GM10847 (cell line): ENCODE measurements around the gene NR5A1.

Experiments
- POLR2A ChIP-seq: IDR thresholded peaks from 2 replicates; pipeline ENCODE4 v1.6.1; 2011; ENCODE audit not compliant: insufficient read length; ENCODE audit errors: extremely low read depth

NR5A1 gene

DNA sequence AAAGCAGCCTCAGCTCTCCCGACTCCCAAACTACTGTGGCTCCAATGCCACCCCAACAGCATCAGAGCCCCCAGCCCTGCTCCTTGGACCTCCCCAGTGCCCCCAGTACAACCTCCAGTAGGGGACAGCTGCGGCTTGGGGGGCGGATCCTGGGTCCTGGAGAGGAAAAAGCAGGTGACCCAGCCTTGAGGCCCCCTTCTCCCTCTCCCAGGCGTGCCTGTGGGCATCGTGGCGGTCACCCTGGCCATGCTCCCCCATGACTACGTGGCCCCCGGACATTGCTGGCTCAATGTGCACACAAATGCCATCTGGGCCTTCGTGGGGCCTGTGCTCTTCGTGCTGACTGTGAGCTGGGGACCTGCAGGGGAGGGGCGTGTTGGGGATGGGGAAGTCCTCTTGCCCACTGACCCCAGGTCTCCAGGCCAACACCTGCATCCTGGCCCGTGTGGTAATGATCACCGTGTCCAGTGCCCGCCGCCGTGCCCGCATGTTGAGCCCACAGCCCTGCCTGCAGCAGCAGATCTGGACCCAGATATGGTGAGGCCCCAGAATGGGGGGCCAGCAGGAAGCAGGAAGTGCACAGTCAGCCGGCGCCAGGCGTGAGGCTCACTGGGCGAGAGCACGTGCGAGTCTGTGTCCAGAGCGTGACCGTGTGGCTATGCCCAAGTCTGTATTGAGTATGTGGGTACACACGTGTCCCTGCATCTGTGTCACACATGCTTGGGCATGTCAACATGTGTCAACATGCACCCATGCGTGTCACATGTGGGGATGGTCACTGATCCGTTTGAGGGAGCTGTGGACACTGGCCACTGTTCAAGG is 38.0 kb downstream of the NR5A1 start:
- no peak for TF ChIP-seq POLR2A

DNA sequence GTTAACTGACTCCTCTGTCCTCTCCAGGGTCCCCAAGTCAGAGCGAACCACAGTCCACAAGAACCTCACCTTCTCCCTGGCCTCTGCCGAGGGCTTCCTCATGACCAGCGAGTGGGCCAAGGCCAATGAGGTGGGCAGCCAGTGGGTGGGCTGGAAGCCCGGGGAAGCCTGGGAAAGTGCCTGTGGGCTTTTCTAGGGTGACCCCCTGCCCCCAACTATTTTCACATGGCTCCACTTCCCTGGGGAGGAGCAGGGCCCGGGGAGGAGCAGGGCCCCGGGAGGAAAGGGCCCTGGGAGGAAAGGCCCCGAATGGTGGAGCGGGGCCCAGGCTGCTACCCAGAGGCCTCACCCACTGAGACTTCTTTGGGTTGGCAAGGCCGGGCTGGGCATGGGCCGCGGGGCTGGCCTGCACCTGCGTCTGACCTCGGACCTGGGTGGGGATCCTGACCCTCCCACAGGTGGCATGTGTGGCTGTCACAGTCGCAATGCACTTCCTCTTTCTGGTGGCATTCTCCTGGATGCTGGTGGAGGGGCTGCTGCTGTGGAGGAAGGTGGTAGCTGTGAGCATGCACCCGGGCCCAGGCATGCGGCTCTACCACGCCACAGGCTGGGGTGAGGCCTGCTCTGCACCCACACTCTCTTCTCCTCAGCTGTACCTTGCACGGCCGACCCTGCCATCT is 39.0 kb downstream of the NR5A1 start:
- no peak for TF ChIP-seq POLR2A

DNA sequence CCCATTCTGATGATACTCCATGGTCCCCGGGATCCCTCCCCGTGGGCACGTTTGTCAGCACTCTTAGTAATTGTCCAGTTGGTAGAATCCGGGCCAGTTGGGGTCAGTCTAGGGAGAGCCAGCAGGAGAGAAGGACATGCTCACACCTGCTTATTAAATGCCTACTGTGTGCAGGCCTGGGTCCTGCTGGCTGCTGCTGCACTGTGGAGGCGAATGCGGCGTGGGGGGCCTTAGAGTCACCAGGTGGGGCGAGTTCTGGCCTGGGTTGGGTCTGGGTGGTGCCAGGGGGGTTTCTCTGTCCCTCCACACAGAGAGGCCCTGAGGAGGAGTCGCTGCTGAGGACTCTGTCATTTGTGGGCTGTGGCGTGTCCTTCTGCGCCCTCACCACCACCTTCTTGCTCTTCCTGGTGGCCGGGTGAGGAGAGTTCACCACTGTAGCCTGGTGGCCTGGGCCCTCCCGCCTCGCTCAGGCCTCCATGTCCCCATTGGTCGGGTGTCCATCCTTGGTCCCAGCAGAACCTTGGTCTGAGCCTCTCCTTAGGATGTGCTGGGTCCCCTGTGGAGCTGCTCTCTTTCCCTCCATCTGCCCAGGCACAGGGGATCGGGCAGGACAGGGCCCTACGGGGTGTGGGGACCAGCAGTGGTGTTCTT is 39.7 kb downstream of the NR5A1 start:
- TF ChIP-seq POLR2A: no peak

DNA sequence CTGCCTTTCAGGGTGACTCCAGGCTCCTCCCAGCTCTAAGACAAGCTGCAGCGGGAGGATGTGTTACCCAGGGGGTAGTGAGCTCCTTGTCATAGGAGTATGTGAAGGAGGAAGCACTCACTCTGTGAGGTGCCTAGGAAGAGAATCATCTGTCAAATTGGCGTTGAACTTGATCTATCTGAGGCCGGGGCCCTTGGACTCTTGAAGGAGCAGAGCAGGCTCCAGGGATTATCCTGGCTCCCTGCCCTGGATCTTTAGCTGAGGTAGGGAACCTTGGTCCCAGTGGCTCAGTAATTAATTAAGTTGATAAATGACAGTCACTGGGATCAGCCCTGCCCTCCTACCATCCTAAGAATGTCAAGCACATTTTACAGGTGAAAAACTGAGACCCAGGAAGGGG is 41.5 kb downstream of the NR5A1 start:
- TF ChIP-seq POLR2A: no peak

DNA sequence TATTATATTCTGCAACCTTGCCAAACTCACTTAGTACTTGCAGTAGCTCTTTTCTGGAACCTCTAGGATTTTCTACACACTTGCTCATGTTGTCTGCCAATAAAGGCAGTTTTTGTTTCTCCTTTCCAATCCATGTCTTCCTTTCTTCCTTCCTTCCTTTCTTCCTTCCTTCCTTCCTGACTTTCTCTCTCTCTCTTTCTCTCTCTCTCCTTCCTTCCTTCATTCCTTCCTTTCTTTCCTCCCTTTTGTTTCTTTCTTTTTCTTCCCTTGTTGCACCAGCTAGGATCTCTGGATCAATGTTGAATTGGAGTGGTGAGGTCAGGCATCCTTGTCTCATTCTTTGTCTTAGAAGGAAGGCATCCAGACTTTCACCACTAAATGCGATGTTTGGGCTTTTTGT is 44.5 kb downstream of the NR5A1 start:
- TF ChIP-seq POLR2A: no peak

DNA sequence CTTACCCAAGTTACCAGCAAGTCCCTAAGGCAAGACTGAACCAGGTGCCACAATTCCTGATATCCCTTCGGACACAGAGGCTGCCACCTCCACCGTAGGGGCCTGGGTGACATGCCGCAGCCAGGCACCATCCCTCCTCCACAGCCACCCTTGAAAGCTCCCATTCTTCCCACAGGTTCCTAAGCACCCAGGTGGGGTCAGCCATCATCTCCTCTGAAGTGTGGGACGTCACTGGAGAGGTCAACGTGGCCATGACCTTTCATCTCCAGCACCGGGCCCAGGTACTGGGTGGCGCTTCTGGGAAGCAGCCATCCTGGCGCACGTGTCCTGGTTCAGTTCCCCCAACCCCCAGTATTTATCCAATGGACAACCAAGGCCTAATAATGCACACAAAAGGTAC is 48.8 kb downstream of the NR5A1 start:
- no peak for TF ChIP-seq POLR2A

DNA sequence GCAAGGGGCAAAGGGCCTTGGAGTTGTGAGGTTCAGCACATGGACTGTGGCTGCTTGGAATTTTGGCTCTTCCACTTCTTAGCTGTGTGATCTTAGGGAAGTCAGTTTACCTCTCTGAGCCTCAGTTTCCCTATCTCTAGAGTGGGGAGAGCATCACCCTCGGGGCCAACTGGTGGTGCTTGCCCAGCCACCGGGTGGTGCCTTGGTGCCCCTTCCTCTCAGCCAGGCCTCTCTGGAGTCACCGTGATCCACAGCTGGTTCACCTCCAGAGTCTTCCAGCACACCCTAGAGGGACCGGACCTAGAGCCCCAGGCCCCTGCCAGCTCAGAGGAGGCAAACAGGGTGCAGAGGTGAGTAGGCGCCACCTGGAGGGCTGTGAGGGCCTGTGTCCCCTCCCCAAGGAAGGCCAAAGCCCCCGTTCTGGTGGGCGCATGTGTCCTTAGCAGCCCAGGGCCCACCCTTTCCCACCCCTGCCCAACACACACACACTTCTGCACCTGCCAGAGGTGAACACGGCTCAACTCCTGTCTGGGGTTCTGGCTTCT is 49.2 kb downstream of the NR5A1 start:
- no peak for TF ChIP-seq POLR2A

DNA sequence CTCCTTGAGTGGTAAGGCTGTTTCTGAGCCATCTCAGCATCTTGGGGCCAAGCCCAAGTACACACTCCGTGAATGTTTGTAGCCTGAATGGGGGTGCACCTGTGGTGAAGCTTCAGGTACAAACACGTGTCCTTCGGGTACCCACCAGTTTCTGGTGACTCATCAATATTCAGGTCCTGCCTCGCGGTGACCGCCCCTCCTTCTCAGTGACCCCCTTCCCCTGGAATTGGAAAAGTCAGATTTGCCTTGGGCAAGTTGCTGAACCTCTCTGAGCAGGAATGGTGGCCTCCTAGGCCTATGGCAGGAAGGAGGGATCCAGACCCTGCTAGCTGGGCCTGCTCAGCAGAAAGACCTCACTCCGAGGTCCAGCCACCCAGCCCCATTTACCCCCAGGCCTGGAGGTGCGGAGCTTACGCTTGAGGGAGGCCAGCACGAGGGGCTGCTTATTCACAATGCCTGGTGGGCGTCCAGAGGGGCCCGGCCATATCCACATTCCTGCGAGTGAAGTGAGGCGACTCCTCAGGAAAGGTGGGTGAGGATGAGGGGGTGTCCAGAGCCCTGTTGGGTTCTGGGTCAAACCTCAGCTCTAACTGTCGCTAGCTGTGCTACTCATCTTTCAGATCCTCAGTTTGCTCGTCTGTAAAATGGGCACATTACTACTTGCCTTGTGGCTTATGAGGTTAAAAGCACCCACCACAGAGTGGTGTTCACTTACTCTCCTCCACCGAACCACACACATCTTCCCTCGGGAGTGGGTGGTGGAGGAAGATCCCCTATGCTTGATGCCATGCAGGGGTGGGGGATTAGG is 49.9 kb downstream of the NR5A1 start:
- TF ChIP-seq POLR2A: no peak

DNA sequence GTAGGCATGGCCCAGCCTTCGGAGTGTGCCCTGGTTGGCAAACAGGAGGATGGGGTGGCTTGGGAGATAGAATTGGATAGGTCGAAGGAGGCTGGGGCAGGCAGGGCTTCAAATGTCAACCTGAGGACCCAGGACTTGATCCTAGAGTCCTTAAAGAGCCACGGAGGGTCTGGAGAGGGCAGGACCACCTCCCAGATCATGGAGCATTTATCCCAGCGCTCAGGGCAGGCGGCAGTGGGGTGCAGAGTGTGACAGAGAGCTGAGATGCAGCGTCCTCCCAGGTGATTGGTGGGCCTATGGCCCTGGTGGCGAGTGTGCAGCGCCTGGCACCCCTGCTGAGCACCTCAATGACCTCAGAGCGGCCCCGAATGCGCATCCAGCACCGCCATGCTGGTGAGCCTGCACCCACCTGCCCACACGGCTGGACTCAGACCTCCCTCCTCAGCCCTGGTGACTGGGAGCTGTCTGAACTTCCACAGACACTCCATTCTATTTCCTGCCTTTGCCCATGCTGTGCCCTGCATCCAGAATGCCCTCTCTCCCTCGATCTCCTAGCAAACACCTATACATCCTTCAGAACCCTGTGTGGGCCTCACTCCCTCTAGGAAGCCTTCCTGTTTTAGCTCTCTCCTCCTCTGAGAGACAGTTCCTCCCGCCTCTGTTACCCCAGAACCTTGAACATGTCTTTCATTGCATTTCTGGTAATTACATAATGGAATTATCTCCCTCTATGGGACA is 50.7 kb downstream of the NR5A1 start:
- no peak for TF ChIP-seq POLR2A

DNA sequence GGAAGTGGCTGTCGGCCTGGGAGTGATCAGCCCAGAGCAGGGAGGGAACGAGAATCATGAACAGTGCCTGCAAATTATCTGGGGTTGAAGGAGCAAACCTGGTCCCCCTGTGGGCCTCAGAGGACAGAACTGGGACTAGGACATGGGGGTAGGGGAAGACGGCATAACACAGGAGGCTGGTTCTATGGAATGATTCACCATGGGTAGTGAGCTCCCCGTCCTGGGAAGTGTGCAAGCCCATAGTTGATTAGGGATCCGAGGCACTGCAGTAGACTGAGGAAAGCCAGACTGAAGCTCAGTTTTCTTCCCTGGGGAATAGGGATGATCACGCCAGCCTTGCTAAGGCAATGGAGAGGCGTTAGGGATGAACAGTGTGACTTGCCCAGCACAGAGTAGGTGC is 51.4 kb downstream of the NR5A1 start:
- TF ChIP-seq POLR2A: no peak

DNA sequence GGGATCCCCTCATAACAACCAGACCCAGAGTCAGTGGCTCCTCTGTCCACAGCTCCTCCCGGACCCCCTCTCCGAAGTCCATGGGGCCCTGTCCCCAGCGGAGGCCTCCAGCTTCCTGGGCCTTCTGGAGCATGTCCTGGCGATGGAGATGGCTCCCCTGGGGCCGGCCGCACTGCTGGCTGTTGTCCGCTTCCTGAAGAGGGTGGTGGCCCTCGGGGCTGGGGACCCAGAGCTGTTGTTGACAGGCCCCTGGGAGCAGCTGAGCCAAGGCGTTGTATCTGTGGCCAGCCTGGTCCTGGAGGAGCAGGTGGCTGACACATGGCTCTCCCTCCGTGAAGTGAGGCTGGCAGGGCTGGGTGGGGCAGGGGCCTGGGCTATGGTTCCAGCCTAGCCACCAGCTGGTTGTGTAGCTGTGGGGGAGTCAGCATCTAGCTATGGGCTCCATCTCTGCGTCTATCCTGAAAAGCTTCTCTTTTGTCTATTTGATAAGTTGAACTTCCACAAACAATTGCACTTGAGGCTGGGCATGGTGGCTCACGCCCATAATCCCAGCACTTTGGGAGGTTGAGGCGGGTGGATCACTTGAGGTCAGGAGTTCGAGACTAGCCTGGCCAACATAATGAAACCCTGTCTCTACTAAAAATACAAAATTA is 52.3 kb downstream of the NR5A1 start:
- TF ChIP-seq POLR2A: no peak

DNA sequence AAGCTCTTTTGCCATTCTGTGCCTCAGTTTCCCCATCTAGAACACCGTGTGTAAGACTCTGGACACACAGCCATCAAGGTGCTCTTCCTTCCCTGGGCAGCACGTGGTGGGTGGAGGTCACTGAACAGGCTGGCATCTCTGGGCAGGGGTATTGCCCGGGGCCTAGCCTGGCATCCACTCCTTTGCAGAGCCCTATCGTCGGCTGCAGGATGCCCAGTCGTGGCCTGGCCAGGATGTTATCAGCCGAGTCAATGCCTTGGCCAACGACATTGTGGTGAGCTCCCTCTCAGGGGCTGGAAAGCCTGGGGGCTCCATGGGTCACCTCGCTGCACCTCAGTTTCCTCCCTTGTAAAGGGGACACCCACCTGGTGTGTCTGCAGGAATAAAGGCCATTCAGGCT is 52.9 kb downstream of the NR5A1 start:
- TF ChIP-seq POLR2A: no peak

DNA sequence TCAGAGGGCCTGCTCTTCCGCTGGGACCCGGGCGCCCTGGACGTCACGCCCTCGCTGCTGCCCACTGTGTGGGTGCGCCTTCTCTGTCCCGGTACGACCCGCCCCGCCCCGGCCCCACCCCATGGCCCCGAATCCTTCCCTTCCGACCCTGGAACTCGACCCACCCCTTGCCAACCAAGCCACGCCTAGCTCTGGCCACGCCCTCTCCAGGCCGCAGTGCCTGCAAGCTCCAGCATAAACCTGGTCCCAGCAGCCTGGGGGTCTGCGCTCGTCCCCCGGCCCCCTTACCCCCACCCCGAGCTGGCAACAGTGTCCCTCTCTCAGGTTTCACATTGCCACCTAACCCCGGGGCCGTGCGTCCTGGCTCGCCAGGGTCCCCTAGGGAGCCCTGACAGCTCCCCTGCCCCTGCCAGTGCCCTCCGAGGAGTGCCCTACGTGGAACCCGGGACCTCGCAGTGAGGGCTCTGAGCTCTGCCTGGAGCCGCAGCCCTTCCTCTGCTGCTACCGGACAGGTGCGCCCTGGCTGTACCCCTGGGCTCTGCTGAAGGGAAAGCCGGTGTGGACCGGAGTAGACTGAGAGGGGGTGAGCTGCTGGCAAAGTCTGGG is 53.5 kb downstream of the NR5A1 start:
- no peak for TF ChIP-seq POLR2A
